HCT116 (cell line): ENCODE results near the gene CMTM8. TPM values are rescaled to one million over a fixed set of nuclear protein-coding genes. Genes with fewer than 3 reads are reported as not detected.

ENCODE experiments used
- ATAC-seq: fragments of 200-7000 bp; cut with Tn5 transposase; 2 replicates; pipeline ENCODE4 v1.9.1; 2020; ENCODE audit warnings: mild to moderate bottlenecking, moderate library complexity
- BruUV-seq: library from RNA; stranded (reverse); fragments of 400-500 nt; replicated peaks from 2 replicates; lab custom pipeline; 2021; lab: Mats Ljungman, UMichigan
- CTCF ChIA-PET: fragments of 300-600 bp; sonication (Branson Sonifier 250); formaldehyde crosslinking; loops from one replicate; lab custom pipeline; 2021; ENCODE audit warnings: antibody characterized with exemption; lab: Charles Lee
- POLR2A ChIA-PET: fragments of 300-600, 350-600 bp; sonication (Branson Sonifier 250); formaldehyde crosslinking; loops from one replicate; lab custom pipeline; 2021; ENCODE audit warnings: antibody characterized with exemption; lab: Charles Lee
- RAD21 ChIA-PET, 2 experiments: fragments of 300-600 bp; sonication (Branson Sonifier 250); formaldehyde crosslinking; loops; one replicate each; lab custom pipeline; 2023; ENCODE audit warnings: low total read pairs in 2 of 2; ENCODE audit not compliant: uncharacterized antibody in 2 of 2, unreplicated experiment in 2 of 2, low non-redundant PET in 1 of 2; lab: Charles Lee
- DNase-seq: peaks from one replicate; pipeline ENCODE4 v3.0.0-alpha.2; 2010; ENCODE audit warnings: low read depth, low spot score
- H2AFZ ChIP-seq: fragments of 200-600 bp; shearing (Covaris generic), sonication (generic); 2 replicates; pipeline ENCODE4 v1.6.1; 2017; ENCODE audit warnings: low read depth, mixed run types, mixed read lengths, antibody characterized with exemption, low read length; ENCODE audit not compliant: poor library complexity, severe bottlenecking
- H3K27ac ChIP-seq: 2 replicates; pipeline ENCODE4 v1.5.1; 2012; ENCODE audit warnings: low read depth, low read length
- H3K27me3 ChIP-seq: fragments of 200-600 bp; sonication (generic); 2 replicates; pipeline ENCODE4 v1.6.1; 2016; ENCODE audit warnings: mixed run types, low read length, mixed read lengths; ENCODE audit not compliant: insufficient read depth
- H3K36me3 ChIP-seq, 2 experiments: fragments of 200-500 bp in 1 of 2; fragments of 200-600 bp in 1 of 2; sonication (Bioruptor generic) in 1 of 2; sonication (generic) in 1 of 2; 2 replicates each; pipeline versions ENCODE4 v1.5.1 to v1.6.1; 2014 to 2016; ENCODE audit warnings: low read length in 2 of 2, inconsistent platforms in 1 of 2, mixed read lengths in 1 of 2, mixed run types in 1 of 2; ENCODE audit not compliant: insufficient read depth in 2 of 2, control insufficient read depth in 1 of 2
- H3K4me1 ChIP-seq, 2 experiments: fragments of 200-600 bp in 1 of 2; sonication (generic) in 1 of 2; 2 replicates each; pipeline versions ENCODE4 v1.5.1 to v1.6.1; 2012 to 2017; ENCODE audit warnings: low read length in 2 of 2, inconsistent platforms in 1 of 2, mild to moderate bottlenecking in 1 of 2, mixed read lengths in 1 of 2, mixed run types in 1 of 2, moderate library complexity in 1 of 2; ENCODE audit not compliant: insufficient read depth in 2 of 2, control insufficient read depth in 1 of 2
- H3K4me2 ChIP-seq: fragments of 200-600 bp; sonication (generic); 2 replicates; pipeline ENCODE4 v1.6.1; 2017; ENCODE audit warnings: mixed run types, low read length, mixed read lengths
- H3K4me3 ChIP-seq, 2 experiments: fragments of 200-600 bp in 1 of 2; sonication (generic) in 1 of 2; replicated peaks in 1 of 2; 2 replicates each; pipeline ENCODE4 v1.5.1; 2011 to 2016; ENCODE audit warnings: low read length in 2 of 2, control low read depth in 1 of 2, low read depth in 1 of 2, mild to moderate bottlenecking in 1 of 2, mixed read lengths in 1 of 2, mixed run types in 1 of 2
- H3K79me2 ChIP-seq: fragments of 200-600 bp; sonication (generic); 2 replicates; pipeline ENCODE4 v1.6.1; 2017; ENCODE audit warnings: mild to moderate bottlenecking, mixed run types, low read length, moderate library complexity, mixed read lengths; ENCODE audit not compliant: insufficient read depth
- H3K9ac ChIP-seq: fragments of 200-600 bp; sonication (generic); 2 replicates; pipeline ENCODE4 v1.6.1; 2016; ENCODE audit warnings: low read length, mixed read lengths
- H3K9me2 ChIP-seq: fragments of 200-600 bp; sonication (generic), shearing (Covaris generic); 2 replicates; pipeline ENCODE4 v1.6.1; 2017; ENCODE audit warnings: mixed run types, mild to moderate bottlenecking, moderate library complexity; ENCODE audit not compliant: insufficient read depth
- H3K9me3 ChIP-seq, 2 experiments: fragments of 200-500 bp in 1 of 2; fragments of 200-600 bp in 1 of 2; sonication (Bioruptor generic) in 1 of 2; sonication (generic) in 1 of 2; 2 replicates each; pipeline ENCODE4 v1.6.1; 2014 to 2017; ENCODE audit warnings: low read length in 2 of 2, mixed read lengths in 2 of 2, inconsistent platforms in 1 of 2, low read depth in 1 of 2, mild to moderate bottlenecking in 1 of 2, mixed run types in 1 of 2, moderate library complexity in 1 of 2; ENCODE audit not compliant: control insufficient read depth in 1 of 2, insufficient read depth in 1 of 2
- H4K20me1 ChIP-seq: fragments of 200-600 bp; sonication (generic), shearing (Covaris generic); 2 replicates; pipeline ENCODE4 v1.6.1; 2017; ENCODE audit warnings: mixed run types, mild to moderate bottlenecking, moderate library complexity; ENCODE audit not compliant: insufficient read depth
- POLR2AphosphoS5 ChIP-seq: IDR thresholded peaks from 2 replicates; pipeline ENCODE4 v1.6.1; 2011; ENCODE audit warnings: mild to moderate bottlenecking, low read depth, low read length, moderate library complexity
- intact Hi-C: fragments of 100-400 bp; cut with micrococcal nuclease; formaldehyde crosslinking; loops from 2 replicates; pipeline ENCODE4 v1.10.0; 2022
- total RNA-seq: library from RNA; stranded (reverse); gene quantifications from one replicate; pipeline ENCODE4 v1.2.1, GENCODE V29; 2021; ENCODE audit not compliant: unreplicated experiment
- TF ChIP-seq, protein P1 (sequence below), 3 experiments: fragments of 200-600 bp in 1 of 3; sonication (generic) in 1 of 3; IDR thresholded peaks in 2 of 3; conservative IDR thresholded peaks in 1 of 3; 2 replicates each; pipeline ENCODE4 v1.5.1; 2012 to 2017; ENCODE audit warnings: low read depth in 2 of 3, low read length in 2 of 3, antibody characterized with exemption in 1 of 3, borderline replicate concordance in 1 of 3, control low read depth in 1 of 3, mild to moderate bottlenecking in 1 of 3, mixed read lengths in 1 of 3, mixed run types in 1 of 3, moderate library complexity in 1 of 3; ENCODE audit not compliant: insufficient read depth in 1 of 3
- TF ChIP-seq, protein P2 (sequence below): IDR thresholded peaks from 2 replicates; pipeline ENCODE4 v1.6.1; 2012; ENCODE audit warnings: low read depth

Gene CMTM8
- total RNA-seq, 1 experiment from 2014 or later = 19.4 TPM

GRCh38 chr3:32281570-32282106, 43.2 kb downstream of the CMTM8 start (continued):
- TF ChIP-seq, protein P1, sequence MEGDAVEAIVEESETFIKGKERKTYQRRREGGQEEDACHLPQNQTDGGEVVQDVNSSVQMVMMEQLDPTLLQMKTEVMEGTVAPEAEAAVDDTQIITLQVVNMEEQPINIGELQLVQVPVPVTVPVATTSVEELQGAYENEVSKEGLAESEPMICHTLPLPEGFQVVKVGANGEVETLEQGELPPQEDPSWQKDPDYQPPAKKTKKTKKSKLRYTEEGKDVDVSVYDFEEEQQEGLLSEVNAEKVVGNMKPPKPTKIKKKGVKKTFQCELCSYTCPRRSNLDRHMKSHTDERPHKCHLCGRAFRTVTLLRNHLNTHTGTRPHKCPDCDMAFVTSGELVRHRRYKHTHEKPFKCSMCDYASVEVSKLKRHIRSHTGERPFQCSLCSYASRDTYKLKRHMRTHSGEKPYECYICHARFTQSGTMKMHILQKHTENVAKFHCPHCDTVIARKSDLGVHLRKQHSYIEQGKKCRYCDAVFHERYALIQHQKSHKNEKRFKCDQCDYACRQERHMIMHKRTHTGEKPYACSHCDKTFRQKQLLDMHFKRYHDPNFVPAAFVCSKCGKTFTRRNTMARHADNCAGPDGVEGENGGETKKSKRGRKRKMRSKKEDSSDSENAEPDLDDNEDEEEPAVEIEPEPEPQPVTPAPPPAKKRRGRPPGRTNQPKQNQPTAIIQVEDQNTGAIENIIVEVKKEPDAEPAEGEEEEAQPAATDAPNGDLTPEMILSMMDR (IDR thresholded peaks at IDR 0.05 in 2 of 3, conservative IDR thresholded peaks at IDR 0.05 in 1 of 3; ENCODE audit: borderline replicate concordance in 1 of 3, insufficient read depth in 1 of 3, low read depth in 2 of 3, low read length in 2 of 3) = no peak
- TF ChIP-seq, all 23 proteins: peak for 0

DNA sequence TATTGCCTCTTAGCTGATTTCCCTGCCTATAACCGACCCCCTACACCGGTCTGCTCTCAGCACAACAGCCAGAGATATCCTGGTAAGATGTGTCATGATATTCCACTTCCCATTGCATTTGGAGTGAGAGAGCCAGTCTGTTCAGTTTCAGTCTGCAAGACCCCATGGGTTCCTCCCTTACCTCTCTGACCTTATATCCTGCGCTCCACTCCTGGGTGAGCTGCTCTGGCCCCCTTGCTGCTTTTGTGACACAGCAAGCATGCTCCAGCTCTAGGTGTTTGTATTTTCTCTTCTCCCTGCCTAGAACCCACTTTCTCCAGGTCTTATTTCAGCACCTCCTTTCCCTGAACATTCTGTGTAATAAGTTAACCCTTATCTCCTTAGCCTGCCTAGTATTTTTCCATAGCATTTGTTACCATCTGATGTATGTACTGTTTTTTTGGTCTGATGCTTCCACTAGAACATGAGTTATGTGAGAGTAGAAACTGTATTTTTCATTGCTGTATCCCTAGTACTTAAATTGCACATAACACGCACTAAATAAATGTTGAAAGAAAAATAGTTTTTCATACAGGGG, 44.2 kb downstream of the CMTM8 start:
- no peak overlapping the region for H3K9ac ChIP-seq
- peaks cover 11% of the 10 kb centered on the region; the same call in 1 of the 2 replicates for H4K20me1 ChIP-seq
- no peaks in the 10 kb centered on the region for H3K36me3 ChIP-seq
- H3K27me3 ChIP-seq = no peaks in the 10 kb centered on the region
- CTCF ChIA-PET = no interaction called here
- H3K9me2 ChIP-seq = no peaks in the 10 kb centered on the region; the same call in 1 of the 2 replicates
- H3K79me2 ChIP-seq = peaks cover 60% of the 10 kb centered on the region
- peaks cover 13 to 17% of the 10 kb centered on the region in 2 experiments for H3K4me1 ChIP-seq
- intact Hi-C loops = no loop called here
- RAD21 ChIA-PET = no interaction called here
- BruUV-seq = no TSS peak
- no peak for ATAC-seq
- H2AFZ ChIP-seq = no peak overlapping the region
- no peak overlapping the region for H3K4me3 ChIP-seq
- H3K27ac ChIP-seq = no peak overlapping the region
- H3K4me2 ChIP-seq = no peak overlapping the region
- POLR2A ChIA-PET = interaction anchor here (0.6 kb wide), 1 partner anchor 34 kb away, joined by 4 read pairs; no protein-coding TSS in a partner anchor
- TF ChIP-seq POLR2AphosphoS5 = no peak
- TF ChIP-seq, protein P2, sequence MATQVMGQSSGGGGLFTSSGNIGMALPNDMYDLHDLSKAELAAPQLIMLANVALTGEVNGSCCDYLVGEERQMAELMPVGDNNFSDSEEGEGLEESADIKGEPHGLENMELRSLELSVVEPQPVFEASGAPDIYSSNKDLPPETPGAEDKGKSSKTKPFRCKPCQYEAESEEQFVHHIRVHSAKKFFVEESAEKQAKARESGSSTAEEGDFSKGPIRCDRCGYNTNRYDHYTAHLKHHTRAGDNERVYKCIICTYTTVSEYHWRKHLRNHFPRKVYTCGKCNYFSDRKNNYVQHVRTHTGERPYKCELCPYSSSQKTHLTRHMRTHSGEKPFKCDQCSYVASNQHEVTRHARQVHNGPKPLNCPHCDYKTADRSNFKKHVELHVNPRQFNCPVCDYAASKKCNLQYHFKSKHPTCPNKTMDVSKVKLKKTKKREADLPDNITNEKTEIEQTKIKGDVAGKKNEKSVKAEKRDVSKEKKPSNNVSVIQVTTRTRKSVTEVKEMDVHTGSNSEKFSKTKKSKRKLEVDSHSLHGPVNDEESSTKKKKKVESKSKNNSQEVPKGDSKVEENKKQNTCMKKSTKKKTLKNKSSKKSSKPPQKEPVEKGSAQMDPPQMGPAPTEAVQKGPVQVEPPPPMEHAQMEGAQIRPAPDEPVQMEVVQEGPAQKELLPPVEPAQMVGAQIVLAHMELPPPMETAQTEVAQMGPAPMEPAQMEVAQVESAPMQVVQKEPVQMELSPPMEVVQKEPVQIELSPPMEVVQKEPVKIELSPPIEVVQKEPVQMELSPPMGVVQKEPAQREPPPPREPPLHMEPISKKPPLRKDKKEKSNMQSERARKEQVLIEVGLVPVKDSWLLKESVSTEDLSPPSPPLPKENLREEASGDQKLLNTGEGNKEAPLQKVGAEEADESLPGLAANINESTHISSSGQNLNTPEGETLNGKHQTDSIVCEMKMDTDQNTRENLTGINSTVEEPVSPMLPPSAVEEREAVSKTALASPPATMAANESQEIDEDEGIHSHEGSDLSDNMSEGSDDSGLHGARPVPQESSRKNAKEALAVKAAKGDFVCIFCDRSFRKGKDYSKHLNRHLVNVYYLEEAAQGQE = no peak
- DNase-seq = no peak
- H3K9me3 ChIP-seq = no peaks in the 10 kb centered on the region
